GM12892 (cell line): ENCODE data around the gene SAMD8.

ENCODE experiments used
- POLR2A ChIP-seq: IDR thresholded peaks from 2 replicates; pipeline ENCODE4 v1.6.1; 2011; ENCODE audit warnings: low read depth, low read length, control low read depth
- POLR2AphosphoS5 ChIP-seq: IDR thresholded peaks from 2 replicates; pipeline ENCODE4 v1.6.1; 2011; ENCODE audit warnings: low read depth, low read length, control low read depth

- TF ChIP-seq POLR2AphosphoS5 (no peak), POLR2A (no peak)
Measured at GRCh38 chr10:75098902-75099673, 12.4 kb upstream of the SAMD8 start.
